Stimulated activated naive B cell treated with anti-CD40 and anti-IgM and Interleukin-4, amounts not matched to agents 10 μg/mL and 1 μg/mL and 100 μg/mL, for 72 hours (primary cell): ENCODE data around the gene SENP5.
"Not testable (repeated sequence)": the region's sequence is repeated elsewhere in the genome, so short reads cannot be mapped to it uniquely, and the experiment has no call there.

ENCODE experiments used
- ATAC-seq, 2 donors: fragments of 150-1000 bp; cut with Tn5 transposase; replicated peaks; 2 replicates each; pipeline ENCODE4 v1.10.0; 2021; ENCODE audit warnings: moderate library complexity in 1 of 2
- DNase-seq: peaks from one replicate; pipeline ENCODE4 v3.0.0; 2021
- H3K27ac Mint-ChIP-seq: one replicate; pipeline ENCODE4 v1.8.0; 2022; ENCODE audit warnings: mild to moderate bottlenecking, mixed read lengths
- H3K27me3 Mint-ChIP-seq, 2 donors: one replicate each; pipeline ENCODE4 v1.8.0; 2022; ENCODE audit warnings: mixed read lengths in 2 of 2
- H3K36me3 Mint-ChIP-seq, 2 donors: one replicate each; pipeline ENCODE4 v1.8.0; 2022; ENCODE audit warnings: mixed read lengths in 2 of 2, mild to moderate bottlenecking in 1 of 2
- H3K4me1 Mint-ChIP-seq, 2 donors: one replicate each; pipeline ENCODE4 v1.8.0; 2022; ENCODE audit warnings: mixed read lengths in 2 of 2, mild to moderate bottlenecking in 1 of 2
- H3K4me3 Mint-ChIP-seq, 2 donors: one replicate each; pipeline ENCODE4 v1.8.0; 2022; ENCODE audit warnings: mild to moderate bottlenecking in 2 of 2, mixed read lengths in 2 of 2, moderate library complexity in 1 of 2
- H3K9me3 Mint-ChIP-seq, 2 donors: one replicate each; pipeline ENCODE4 v1.8.0; 2022; ENCODE audit warnings: mixed read lengths in 2 of 2, mild to moderate bottlenecking in 1 of 2

The SENP5 gene, protein sequence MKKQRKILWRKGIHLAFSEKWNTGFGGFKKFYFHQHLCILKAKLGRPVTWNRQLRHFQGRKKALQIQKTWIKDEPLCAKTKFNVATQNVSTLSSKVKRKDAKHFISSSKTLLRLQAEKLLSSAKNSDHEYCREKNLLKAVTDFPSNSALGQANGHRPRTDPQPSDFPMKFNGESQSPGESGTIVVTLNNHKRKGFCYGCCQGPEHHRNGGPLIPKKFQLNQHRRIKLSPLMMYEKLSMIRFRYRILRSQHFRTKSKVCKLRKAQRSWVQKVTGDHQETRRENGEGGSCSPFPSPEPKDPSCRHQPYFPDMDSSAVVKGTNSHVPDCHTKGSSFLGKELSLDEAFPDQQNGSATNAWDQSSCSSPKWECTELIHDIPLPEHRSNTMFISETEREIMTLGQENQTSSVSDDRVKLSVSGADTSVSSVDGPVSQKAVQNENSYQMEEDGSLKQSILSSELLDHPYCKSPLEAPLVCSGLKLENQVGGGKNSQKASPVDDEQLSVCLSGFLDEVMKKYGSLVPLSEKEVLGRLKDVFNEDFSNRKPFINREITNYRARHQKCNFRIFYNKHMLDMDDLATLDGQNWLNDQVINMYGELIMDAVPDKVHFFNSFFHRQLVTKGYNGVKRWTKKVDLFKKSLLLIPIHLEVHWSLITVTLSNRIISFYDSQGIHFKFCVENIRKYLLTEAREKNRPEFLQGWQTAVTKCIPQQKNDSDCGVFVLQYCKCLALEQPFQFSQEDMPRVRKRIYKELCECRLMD

DNA sequence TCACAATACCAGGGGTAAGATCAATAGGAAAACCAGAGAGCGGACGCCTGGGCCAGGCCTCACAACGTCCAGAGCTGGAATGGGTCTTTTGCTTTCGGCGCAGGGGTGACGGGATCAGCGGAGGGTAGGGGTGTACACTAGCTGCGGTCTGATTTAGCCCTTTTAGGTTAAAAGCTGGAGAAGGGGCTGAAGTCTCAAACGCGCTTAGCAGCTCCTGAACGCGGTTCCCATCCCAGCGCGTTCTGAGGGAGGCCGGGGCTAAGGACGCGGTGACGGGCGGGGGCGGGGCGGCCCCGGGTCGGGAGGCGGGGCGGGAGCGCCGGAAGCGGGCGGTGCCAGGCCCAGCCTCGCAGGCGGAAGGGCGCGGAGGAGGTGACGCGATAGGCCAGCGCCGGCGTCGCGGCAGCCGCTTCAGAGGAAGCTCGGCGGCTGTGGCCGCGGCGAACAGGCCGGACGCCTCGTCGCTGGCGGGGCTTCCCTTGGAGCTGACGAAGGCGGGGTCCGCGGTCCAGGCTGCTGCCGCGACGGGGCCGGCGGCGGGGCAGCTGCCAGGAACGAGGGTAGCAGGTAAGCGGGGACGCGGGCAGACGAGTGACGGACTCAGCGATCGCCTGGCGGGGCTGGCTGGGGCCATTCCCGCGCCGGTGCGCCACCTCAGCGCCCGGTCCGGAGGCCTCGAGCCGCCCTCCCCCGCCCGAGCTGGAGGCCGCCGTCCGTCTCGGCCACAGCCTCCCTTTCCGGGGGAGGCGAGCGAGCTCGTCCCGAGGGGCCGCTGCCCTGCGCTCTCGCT lies at the start of gene SENP5:
Gene SENP5, plus strand, starts transcription at position 414 of the 790 bp plus-strand sequence. CDS start 17,262 bp downstream, outside the sequence.
- peaks cover 3 to 4% of the 10 kb centered on the region in 2 donors for H3K36me3 Mint-ChIP-seq
- peaks cover 9 to 19% of the 10 kb centered on the region in 2 donors for H3K4me1 Mint-ChIP-seq
- H3K9me3 Mint-ChIP-seq = peaks cover 0 to 2% of the 10 kb centered on the region in 2 donors
- no peaks in the 10 kb centered on the region for H3K27me3 Mint-ChIP-seq
- DNase-seq = peak; percentile 83
- peak within 1 kb of the TSS; percentile 98 to 99 for H3K4me3 Mint-ChIP-seq
- peak; percentile 95 to 97 for ATAC-seq
- peak within 1 kb of the TSS; percentile 98 for H3K27ac Mint-ChIP-seq

DNA sequence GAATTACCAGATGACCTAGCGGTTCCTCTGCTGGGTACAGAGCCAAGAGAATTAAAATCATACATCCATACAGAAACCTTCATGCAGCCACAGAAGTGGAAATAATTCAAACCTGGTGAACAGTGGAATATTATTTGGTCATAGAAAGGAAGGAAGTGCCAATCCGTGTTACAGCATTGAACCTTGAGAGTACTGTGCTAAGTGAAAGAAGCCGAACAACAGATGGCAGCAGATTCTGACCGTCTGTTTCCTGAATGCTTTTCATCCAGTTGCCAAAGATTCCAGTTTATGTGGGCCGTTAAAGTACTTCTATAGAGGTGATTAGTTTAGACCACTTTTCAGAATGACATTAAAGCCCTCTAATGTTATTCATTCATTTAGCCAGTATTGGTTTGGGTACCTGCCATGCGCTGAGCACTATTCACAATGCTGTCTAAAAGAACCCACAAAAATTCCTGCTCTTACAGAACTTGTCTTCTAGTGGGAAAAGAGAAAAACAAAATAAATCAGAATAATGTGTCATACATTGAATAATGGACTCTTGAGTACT lies 45.8 kb upstream of the SENP5 start:
- Mint-ChIP-seq H3K27ac (no peak overlapping the region), H3K36me3 (peaks cover 38 to 51% of the 10 kb centered on the region in 2 donors), H3K9me3 (no peaks in the 10 kb centered on the region), H3K27me3 (no peaks in the 10 kb centered on the region), H3K4me1 (peaks cover 0 to 2% of the 10 kb centered on the region in 2 donors), H3K4me3 (no peak overlapping the region)
- no peak for ATAC-seq
- no peak for DNase-seq

DNA sequence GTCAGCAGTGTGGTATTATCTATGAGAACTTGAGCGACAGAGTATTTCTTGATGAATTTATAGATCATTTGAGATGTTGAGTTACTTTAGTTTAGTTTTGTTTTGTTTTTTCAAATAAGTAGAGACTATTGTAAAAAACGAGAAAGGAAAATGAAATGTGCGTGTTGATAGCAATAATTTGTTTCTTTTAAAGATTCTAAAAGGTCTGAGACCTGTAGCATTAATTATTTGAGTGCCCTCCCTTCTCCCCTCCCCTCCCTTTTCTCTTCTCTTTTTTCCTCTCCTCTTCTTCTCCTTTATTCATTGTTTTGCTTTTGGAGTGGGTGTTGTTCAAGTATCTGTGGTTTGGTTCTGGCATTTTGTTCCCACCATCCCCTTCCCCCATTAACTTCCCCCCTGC lies 38.1 kb upstream of the SENP5 start:
- not testable (repeated sequence) for H3K4me1 Mint-ChIP-seq, H3K9me3 Mint-ChIP-seq, H3K4me3 Mint-ChIP-seq, ATAC-seq, H3K27ac Mint-ChIP-seq, DNase-seq, H3K27me3 Mint-ChIP-seq
- peaks cover 3 to 19% of the 10 kb centered on the region in 2 donors for H3K36me3 Mint-ChIP-seq

DNA sequence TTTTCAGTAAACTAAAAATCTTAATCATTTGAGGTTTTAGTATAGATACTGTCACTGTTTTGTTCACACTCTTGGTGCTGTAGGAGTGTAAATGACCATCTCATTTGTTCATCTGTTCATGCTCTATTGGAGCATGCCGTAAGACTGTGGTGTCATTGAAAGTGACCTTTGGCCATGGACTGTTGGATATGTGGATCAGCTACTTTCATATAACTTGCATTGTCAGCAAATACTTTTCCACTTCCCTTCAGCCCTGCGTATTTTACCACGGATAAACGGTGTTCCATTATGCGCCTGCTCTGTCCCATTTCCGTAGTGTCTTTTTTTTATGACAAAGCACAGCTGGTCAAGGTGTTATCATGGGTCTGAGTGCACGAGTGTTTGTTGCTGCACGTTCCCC lies 32.6 kb upstream of the SENP5 start:
- ATAC-seq (peak; percentile 31 to 37), DNase-seq (no peak)
- Mint-ChIP-seq H3K27ac (no peak overlapping the region), H3K4me3 (no peak overlapping the region), H3K36me3 (peaks cover 0 to 13% of the 10 kb centered on the region in 2 donors), H3K4me1 (peaks cover 0 to 5% of the 10 kb centered on the region in 2 donors), H3K9me3 (no peaks in the 10 kb centered on the region), H3K27me3 (no peaks in the 10 kb centered on the region)

DNA sequence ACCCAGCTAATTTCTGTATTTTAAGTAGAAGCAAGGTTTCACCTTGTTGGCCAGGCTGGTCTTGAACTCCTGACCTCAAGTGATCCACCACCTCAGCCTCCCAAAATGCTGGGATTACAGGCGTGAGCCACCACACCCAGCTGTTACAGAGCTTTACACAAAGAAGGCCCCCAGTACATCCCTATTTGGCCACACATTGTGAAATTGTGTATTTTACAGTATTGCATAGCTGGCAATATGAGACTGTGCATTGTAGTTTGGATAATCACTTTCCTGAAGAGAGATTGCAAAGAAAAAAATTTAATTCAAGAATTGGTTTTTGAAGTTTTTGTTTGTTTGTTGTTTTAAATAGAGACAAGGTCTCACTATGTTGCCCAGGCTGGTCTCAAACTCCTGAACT lies 31.1 kb upstream of the SENP5 start:
- H3K4me3 Mint-ChIP-seq, H3K4me1 Mint-ChIP-seq, H3K36me3 Mint-ChIP-seq, DNase-seq, H3K9me3 Mint-ChIP-seq, ATAC-seq, H3K27me3 Mint-ChIP-seq: not testable (repeated sequence)
- H3K27ac Mint-ChIP-seq = peak overlapping the region; percentile 3

DNA sequence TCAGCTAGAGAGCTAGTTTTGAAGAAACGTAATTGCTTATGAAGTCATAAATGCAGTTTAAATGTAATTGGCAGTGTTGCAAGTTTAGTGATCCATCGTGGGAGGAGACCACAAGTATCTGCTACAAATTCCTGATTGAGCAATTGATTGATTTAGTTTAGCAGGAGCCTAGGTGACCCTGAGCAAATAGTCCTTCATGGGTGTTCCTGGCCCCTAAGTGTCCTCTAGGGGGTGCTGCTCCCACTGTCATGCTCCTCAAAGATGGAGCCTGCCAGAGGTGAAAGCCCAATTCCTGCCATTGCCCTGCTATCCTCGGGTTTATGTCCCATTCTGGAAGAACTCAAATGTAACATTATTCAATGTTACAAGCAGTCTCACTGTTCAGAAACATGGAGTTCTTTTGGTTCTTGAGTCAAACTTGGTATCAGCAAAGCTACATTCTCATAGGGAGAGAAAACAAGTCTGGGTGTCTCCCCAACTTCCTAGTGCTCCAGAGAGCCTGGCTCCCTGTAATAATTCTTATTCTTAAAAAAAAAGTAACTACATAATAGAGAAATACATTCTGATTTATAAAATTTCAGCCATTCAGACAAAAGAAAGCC lies 29.8 kb upstream of the SENP5 start:
- DNase-seq = peak; percentile 32
- H3K4me1 Mint-ChIP-seq = peaks cover 0 to 5% of the 10 kb centered on the region in 2 donors
- no peaks in the 10 kb centered on the region for H3K9me3 Mint-ChIP-seq
- no peak overlapping the region for H3K4me3 Mint-ChIP-seq
- ATAC-seq = peak; percentile 87 to 89
- no peaks in the 10 kb centered on the region for H3K27me3 Mint-ChIP-seq
- H3K36me3 Mint-ChIP-seq = peaks cover 0 to 3% of the 10 kb centered on the region in 2 donors
- no peak overlapping the region for H3K27ac Mint-ChIP-seq

DNA sequence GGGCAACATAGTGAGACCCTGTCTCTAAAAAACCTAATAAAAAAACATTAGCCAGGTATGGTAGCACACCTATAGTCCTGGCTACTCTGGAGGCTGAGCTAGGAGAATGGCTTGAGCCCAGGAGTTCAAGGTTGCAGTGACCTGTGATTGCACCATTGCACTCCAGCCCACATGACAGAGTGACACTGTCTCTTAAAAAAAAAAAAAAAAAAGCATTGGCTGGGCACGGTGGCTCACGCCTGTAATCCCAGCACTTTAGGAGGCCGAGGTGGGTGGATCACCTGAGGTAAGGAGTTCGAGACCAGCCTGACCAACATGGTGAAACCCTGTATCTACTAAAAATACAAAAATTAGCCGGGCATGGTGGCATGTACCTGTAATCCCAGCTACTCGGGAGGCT lies 28.4 kb upstream of the SENP5 start:
- not testable (repeated sequence) for H3K4me1 Mint-ChIP-seq, DNase-seq, H3K27me3 Mint-ChIP-seq, H3K27ac Mint-ChIP-seq, H3K36me3 Mint-ChIP-seq, H3K4me3 Mint-ChIP-seq, ATAC-seq, H3K9me3 Mint-ChIP-seq

DNA sequence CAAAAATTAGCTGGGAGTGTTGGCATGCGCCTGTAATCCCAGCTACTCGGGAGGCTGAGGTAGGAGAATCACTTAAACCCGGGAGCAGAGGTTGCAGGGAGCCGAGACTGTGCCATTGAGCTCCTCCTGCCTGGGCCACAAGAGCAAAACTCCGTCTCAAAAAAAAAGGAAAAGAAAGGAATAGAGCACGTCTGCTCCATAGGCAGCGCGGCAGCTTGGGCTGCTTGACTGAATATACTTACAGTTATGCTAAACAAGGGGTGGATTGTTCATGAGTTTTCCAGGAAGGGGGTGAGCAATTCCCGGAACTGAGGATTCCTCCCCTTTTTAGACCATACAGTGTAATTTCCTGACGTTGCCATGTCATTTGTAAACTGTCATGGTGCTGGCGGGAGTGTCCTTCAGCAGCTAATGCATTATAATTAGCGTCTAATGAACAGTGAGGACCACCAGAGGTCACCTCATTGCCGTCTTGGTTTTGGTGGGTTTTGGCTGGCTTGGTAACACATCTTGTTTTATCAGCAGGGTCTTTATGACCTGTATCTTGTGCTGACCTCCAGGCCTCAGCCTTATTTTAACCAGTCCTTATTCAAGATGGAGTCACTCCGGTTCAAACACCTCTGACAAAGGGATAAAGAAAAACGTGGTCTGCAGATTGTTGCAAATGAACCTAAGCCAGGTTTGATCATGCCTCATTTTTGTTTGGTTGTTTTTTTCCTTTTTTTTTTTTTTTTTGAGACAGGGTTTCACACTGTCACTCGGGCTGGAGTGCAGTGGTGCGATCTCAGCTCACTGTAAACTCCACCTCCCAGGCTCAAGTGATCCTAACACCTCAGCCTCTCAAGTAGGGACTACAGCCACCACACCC lies 24.9 kb upstream of the SENP5 start:
- Mint-ChIP-seq H3K27ac (no peak overlapping the region), H3K27me3 (no peaks in the 10 kb centered on the region), H3K36me3 (no peaks in the 10 kb centered on the region), H3K4me3 (no peak overlapping the region), H3K9me3 (no peaks in the 10 kb centered on the region), H3K4me1 (no peaks in the 10 kb centered on the region)
- DNase-seq (no peak), ATAC-seq (no peak)

DNA sequence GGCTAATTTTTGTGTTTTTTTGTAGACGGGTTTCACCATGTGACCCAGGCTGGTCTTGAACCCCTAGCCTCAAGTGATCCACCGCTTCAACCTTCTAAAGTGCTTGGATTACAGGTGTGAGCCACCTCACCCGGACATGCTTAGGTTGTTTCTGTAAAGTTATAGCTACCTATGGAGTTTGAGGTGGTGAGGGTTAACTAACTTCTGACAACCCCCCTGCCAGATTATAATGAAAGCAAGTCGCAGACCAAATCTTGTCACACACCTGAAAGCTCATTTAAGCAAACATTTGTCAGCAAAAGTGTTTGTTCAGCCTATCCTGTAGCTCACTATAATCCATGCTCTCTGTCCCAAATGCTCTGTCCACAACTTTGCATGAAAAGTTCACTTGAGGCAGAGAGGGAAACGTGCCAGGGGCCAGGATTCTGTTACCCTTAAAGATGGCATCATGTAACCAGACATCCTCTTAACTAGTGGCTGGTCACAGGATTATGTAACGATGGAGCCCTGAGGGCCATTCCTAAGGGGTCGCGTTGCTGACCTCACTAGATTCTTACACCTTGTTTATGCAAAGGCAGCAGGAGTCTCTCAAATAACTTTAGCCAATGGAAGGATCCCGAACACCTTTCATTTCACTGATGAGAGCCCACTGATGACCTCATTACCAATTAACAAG lies 24.1 kb upstream of the SENP5 start:
- Mint-ChIP-seq H3K4me1 (no peaks in the 10 kb centered on the region), H3K36me3 (no peaks in the 10 kb centered on the region), H3K27ac (no peak overlapping the region), H3K4me3 (no peak overlapping the region), H3K9me3 (no peaks in the 10 kb centered on the region), H3K27me3 (no peaks in the 10 kb centered on the region)
- ATAC-seq (no peak), DNase-seq (no peak)

DNA sequence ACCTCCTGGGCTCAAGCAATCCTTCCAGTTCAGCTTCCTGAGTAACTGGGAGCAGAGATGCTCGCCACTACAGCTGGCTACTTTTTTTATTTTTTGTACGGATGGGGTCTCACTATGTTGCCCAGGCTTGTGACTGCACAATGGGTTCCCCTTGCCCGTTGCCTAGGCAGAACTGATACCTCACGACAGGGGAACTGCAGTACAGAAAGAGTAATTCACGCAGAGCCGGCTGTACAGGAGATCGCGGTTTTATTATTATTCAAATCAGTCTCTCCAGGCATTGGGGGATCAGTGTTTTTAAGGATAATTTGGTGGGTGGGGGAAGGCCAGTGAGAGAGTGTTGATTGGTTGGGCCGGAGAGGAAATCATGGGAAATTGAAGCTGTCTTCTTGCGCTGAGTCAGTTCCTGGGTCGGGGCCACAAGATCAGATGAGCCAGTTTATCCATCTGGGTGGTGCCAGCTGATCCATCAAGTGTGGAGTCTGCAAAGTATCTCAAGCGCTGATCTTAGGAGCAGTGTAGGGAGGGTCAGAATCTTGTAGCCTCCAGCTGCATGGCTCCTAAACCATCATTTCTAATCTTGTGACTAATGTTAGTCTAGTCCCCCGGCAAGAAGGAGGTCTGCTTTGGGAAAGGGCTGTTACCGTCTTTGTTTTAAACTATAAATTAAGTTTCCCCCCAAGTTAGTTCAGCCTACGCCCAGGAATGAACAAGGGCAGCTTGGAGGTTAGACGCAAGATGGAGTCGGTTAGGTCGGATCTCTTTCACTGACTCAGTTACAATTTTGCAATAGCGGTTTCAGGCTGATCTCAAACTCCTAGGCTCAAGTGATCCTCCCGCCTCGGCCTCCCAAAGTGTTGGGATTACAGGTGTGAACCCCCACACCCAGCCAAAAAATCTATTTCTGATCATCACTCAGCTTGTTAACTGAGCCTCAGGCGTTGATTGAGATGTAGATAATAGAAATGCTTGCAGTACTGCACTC lies 23.2 kb upstream of the SENP5 start:
- H3K27ac Mint-ChIP-seq, H3K4me1 Mint-ChIP-seq, H3K4me3 Mint-ChIP-seq, H3K36me3 Mint-ChIP-seq, H3K9me3 Mint-ChIP-seq, DNase-seq, ATAC-seq, H3K27me3 Mint-ChIP-seq: not testable (repeated sequence)

DNA sequence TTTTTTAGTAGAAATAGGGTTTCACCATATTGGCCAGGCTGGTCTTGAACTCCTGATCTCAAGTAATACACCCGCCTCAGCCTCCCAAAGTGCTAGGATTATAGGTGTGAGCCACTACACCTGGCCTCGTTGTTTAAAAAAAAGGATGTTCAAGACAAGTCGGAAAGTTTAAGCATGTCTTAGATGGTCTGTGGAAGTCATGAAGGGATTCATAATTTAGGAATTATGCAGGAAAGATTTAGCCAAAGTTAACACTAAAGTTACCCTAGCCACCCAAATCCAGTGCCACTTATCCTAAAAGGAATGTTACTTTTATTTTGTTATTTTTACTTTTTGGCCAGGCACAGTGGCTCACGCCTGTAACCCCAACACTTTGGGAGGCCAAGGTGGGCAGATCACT lies 19.3 kb upstream of the SENP5 start:
- not testable (repeated sequence) for H3K36me3 Mint-ChIP-seq, ATAC-seq, H3K27ac Mint-ChIP-seq, H3K4me3 Mint-ChIP-seq, H3K9me3 Mint-ChIP-seq, DNase-seq, H3K4me1 Mint-ChIP-seq
- peaks cover 9 to 19% of the 10 kb centered on the region in 2 donors for H3K27me3 Mint-ChIP-seq
